Measurements from ENCODE around the gene KRTAP5-3.

The KRTAP5-3 gene

GRCh38 chr11:1652771-1653540 lies 44.7 kb upstream of the KRTAP5-3 start:
- no peak overlapping the region for H3K27ac ChIP-seq

DNA sequence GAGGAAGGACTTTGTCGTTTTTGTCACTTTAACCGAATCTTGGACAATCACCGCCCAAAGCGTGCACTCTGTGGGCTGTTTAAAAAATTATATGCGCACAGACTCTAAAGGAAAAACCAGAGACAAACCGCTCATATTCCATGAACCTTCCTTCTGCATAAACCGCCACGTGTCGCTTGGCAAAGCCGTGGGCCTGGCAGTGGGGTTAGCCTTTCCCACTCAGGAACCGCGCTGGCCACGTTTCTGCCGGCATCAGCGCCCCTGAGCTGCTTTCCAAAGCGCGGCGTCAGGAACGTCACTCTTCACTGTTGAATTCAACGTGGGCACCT lies 44.1 kb upstream of the KRTAP5-3 start:
- no peak overlapping the region for H3K27ac ChIP-seq
- no peak for TF ChIP-seq ZFX (IDR thresholded peaks at IDR 0.05; ENCODE audit: borderline replicate concordance)
- TF ChIP-seq CTCF (IDR thresholded peaks at IDR 0.05), result no peak

More at GRCh38 chr11:1652771-1653540, 44.7 kb upstream of the KRTAP5-3 start:
- no peak for TF ChIP-seq ZFX (IDR thresholded peaks at IDR 0.05; ENCODE audit: borderline replicate concordance)
- peak; percentile 87 for TF ChIP-seq CTCF (IDR thresholded peaks at IDR 0.05)

- no peak overlapping the region for H3K27ac ChIP-seq
- TF ChIP-seq CTCF (IDR thresholded peaks at IDR 0.05) (no peak), ZFX (IDR thresholded peaks at IDR 0.05; ENCODE audit: borderline replicate concordance) (no peak)
These were observed 43.8 kb upstream of the KRTAP5-3 start for GRCh38 chr11:1652026-1652425.

DNA sequence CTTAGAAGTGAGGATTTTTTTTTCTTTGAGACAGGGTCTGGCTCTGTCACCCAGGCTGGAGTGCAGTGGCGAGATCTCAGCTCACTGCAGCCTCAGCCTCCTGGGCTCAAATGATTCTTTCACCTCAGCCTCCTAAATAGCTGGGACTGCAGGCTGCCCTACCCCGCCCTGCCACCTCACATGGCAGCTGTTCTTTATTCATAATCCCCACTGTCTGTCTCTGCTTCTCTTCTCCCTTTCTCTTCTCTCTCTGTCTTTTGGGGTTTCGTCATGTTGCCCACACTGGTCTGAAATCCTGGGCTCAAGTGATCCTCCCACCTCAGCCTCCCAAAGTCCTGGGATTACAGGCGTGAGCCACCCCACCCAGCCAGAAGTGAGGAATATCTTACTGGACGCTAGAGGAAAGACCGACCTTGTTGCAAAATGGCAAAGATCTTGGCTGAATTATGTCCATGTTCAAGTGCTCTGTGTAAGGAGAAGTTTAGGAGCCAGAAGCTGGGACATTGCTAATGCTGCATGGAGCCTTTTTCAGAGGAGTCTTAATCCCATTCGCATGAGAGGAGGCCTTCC lies 43.2 kb upstream of the KRTAP5-3 start:
- TF ChIP-seq ZFX (IDR thresholded peaks at IDR 0.05; ENCODE audit: borderline replicate concordance), result no peak
- TF ChIP-seq CTCF (IDR thresholded peaks at IDR 0.05), result no peak
- H3K27ac ChIP-seq, result no peak overlapping the region

GRCh38 chr11:1650918-1651262 lies 42.6 kb upstream of the KRTAP5-3 start:
- TF ChIP-seq CTCF (IDR thresholded peaks at IDR 0.05), result no peak
- no peak for TF ChIP-seq ZFX (IDR thresholded peaks at IDR 0.05; ENCODE audit: borderline replicate concordance)
- H3K27ac ChIP-seq, result no peak overlapping the region

DNA sequence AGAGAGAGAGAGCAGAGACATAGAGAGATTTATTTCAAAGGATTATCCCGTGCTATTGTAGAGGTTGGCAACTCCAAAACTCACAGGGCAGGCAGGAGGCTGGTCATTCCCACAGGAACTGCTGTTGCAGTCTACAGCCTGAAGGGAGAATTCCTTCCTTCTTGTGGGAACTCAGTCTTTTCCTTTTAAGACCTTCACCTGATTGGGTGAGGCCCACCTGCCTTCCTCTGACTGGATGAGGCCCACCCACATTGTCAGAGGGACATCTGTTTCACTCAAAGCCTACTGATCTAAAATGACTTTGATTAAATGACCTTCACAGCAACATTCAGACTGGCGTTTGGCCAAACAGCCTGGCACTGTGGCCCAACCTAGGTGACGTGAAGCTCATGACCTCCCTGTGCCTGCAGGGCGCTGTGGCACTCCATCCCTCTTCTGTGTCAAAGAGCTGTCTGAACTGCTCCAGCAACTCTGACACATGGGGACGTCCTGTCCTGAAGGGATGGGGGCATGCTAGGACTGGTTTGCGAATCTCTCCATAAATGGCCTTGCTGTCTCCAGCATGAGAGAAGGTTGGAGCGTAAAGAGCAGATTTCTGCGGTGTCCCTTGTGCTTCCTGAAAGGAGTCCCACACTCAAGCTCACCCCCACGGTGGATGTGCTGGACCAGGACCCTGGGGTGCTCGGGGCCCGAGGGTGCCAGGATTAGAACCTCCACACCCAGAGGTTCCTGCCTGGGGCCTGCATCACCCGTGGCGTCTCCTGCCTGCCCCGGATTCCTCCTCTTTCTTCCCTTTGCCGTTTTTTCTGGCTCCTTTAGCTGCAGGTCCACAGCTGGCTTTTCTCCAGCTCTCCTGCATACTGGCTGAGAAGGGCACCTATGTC lies 42.0 kb upstream of the KRTAP5-3 start:
- no peak overlapping the region for H3K27ac ChIP-seq
- TF ChIP-seq ZFX (IDR thresholded peaks at IDR 0.05; ENCODE audit: borderline replicate concordance), result no peak
- no peak for TF ChIP-seq CTCF (IDR thresholded peaks at IDR 0.05)
